Lung (tissue), 12 donors: ENCODE measurements around the gene ATP5MC2. TPM values are rescaled to one million over a fixed set of nuclear protein-coding genes. Genes with fewer than 3 reads are reported as not detected.

Experiments
- ATAC-seq: fragments of 200-7000 bp; cut with Tn5 transposase; one replicate; pipeline ENCODE4 v1.9.1; 2020; ENCODE audit warnings: moderate number of reproducible peaks; ENCODE audit not compliant: insufficient read depth, low FRiP score
- DNase-seq, 3 donors: peaks; one replicate each; pipeline ENCODE4 v3.0.0-alpha.2; 2013 to 2017
- H3K27ac ChIP-seq, 2 donors: one replicate each; pipeline ENCODE4 v1.5.1; 2013; ENCODE audit warnings: mild to moderate bottlenecking in 2 of 2, moderate library complexity in 2 of 2, control low read depth in 1 of 2, inconsistent platforms in 1 of 2, low read depth in 1 of 2, low read length in 1 of 2
- H3K27me3 ChIP-seq, 3 donors: one replicate each; pipeline ENCODE4 v1.5.1; 2013; ENCODE audit warnings: low read length in 2 of 3; ENCODE audit not compliant: control insufficient read depth in 3 of 3, insufficient read depth in 3 of 3
- H3K36me3 ChIP-seq, 4 donors: one replicate each; pipeline ENCODE4 v1.5.1; 2013; ENCODE audit warnings: low read length in 4 of 4, mild to moderate bottlenecking in 1 of 4, moderate library complexity in 1 of 4; ENCODE audit not compliant: control insufficient read depth in 4 of 4, insufficient read depth in 4 of 4
- H3K4me1 ChIP-seq, 5 donors: one replicate each; pipeline ENCODE4 v1.5.1; 2013; ENCODE audit warnings: low read length in 5 of 5, mild to moderate bottlenecking in 2 of 5, moderate library complexity in 1 of 5; ENCODE audit not compliant: control insufficient read depth in 5 of 5, insufficient read depth in 5 of 5
- H3K4me3 ChIP-seq: one replicate; pipeline ENCODE4 v1.5.1; 2013; ENCODE audit warnings: mild to moderate bottlenecking, control low read depth, moderate library complexity
- H3K9ac ChIP-seq, 2 donors: one replicate each; pipeline ENCODE4 v1.5.1; 2013; ENCODE audit warnings: low read length in 2 of 2, control low read depth in 1 of 2; ENCODE audit not compliant: insufficient read depth in 1 of 2
- H3K9me3 ChIP-seq, 4 donors: one replicate each; pipeline ENCODE4 v1.5.1; 2013; ENCODE audit warnings: low read length in 3 of 4, mild to moderate bottlenecking in 1 of 4, moderate library complexity in 1 of 4; ENCODE audit not compliant: control insufficient read depth in 4 of 4, insufficient read depth in 3 of 4
- WGBS, 2 donors: extraction: QIAGEN DNeasy Blood & Tissue Kit; methylation state at CpG; one replicate each; pipeline ENCODE4 v1.1.7; 2013; 5-methylcytosine and 5-hydroxymethylcytosine counted together
- polyA plus RNA-seq, 2 donors: library from polyadenylated mRNA; stranded (reverse); fragments of 200-250 nt; gene quantifications; one replicate each; pipeline ENCODE4 v1.2.1, GENCODE V29; 2013
- total RNA-seq, 2 donors: library from RNA; depleted of rRNA in 1 of 2; stranded (reverse); fragments of >200 nt in 1 of 2; gene quantifications; one replicate each; pipeline ENCODE4 v1.2.1, GENCODE V29; 2014 to 2021
- TF ChIP-seq, protein P1 (sequence below): IDR thresholded peaks from 2 replicates; pipeline ENCODE4 v1.5.1; 2012; ENCODE audit warnings: mild to moderate bottlenecking; ENCODE audit errors: control extremely low read depth, extremely low read depth
- donor health status: control.
- donor health status: control.
- donor health status: Bipolar disorder and iron deficiency.
- donor health status: healthy.
- donor health status: DM: yes; HTN: yes; CAD: no.

Gene ATP5MC2
- total and polyA plus RNA-seq, 4 donors, result 143 to 582 (median 320) TPM

GRCh38 chr12:53645165-53645564, 30.7 kb downstream of the ATP5MC2 start:
- ATAC-seq (no peak), DNase-seq (no peak)
- Histone ChIP-seq H3K4me3 (no peak overlapping the region), H3K9me3 (no peaks in the 10 kb centered on the region), H3K27me3 (no peaks in the 10 kb centered on the region), H3K27ac (no peak overlapping the region), H3K9ac (no peak overlapping the region), H3K36me3 (no peaks in the 10 kb centered on the region), H3K4me1 (no peaks in the 10 kb centered on the region)
- TF ChIP-seq, protein P1, sequence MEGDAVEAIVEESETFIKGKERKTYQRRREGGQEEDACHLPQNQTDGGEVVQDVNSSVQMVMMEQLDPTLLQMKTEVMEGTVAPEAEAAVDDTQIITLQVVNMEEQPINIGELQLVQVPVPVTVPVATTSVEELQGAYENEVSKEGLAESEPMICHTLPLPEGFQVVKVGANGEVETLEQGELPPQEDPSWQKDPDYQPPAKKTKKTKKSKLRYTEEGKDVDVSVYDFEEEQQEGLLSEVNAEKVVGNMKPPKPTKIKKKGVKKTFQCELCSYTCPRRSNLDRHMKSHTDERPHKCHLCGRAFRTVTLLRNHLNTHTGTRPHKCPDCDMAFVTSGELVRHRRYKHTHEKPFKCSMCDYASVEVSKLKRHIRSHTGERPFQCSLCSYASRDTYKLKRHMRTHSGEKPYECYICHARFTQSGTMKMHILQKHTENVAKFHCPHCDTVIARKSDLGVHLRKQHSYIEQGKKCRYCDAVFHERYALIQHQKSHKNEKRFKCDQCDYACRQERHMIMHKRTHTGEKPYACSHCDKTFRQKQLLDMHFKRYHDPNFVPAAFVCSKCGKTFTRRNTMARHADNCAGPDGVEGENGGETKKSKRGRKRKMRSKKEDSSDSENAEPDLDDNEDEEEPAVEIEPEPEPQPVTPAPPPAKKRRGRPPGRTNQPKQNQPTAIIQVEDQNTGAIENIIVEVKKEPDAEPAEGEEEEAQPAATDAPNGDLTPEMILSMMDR, result no peak
- WGBS, 2 donors, result 59 to 95% methylated on average over 3 of the region's 3 CpGs

DNA sequence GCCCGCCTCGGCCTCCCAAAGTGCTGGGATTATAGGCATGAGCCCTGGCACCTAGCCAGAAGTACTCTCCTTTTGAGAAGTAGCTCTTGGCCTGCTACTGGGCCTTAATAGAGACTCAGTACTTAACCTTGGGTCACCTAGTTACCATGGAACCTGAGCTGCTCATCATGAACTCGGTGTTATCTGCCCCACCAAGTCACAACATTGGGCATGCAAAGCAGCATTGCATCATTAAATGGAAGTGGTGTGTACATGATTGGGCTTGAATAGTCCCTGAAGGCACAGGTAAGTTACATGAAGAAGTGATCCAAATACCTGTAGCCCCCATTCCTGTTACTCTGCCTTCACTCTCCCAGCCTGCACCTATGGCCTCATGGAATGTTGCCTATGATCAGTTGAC, 31.8 kb downstream of the ATP5MC2 start:
- Histone ChIP-seq H3K36me3 (no peaks in the 10 kb centered on the region), H3K4me1 (no peaks in the 10 kb centered on the region), H3K9ac (no peak overlapping the region), H3K27ac (no peak overlapping the region), H3K27me3 (no peaks in the 10 kb centered on the region), H3K9me3 (no peaks in the 10 kb centered on the region), H3K4me3 (no peak overlapping the region)
- ATAC-seq (no peak), DNase-seq (no peak)
- WGBS, 2 donors, result 92 to 97% methylated on average over 3 of the region's 3 CpGs
- TF ChIP-seq, protein P1, result no peak

- Histone ChIP-seq H3K9me3 (no peaks in the 10 kb centered on the region), H3K27me3 (no peaks in the 10 kb centered on the region), H3K9ac (no peak overlapping the region), H3K4me1 (no peaks in the 10 kb centered on the region), H3K36me3 (no peaks in the 10 kb centered on the region), H3K27ac (no peak overlapping the region), H3K4me3 (no peak overlapping the region)
- DNase-seq, result no peak
- 53 to 76% methylated on average over 5 of the region's 5 CpGs for WGBS, 2 donors
- no peak for ATAC-seq
- TF ChIP-seq, protein P1, result no peak
Measured at GRCh38 chr12:53643232-53643979, 32.5 kb downstream of the ATP5MC2 start.

DNA sequence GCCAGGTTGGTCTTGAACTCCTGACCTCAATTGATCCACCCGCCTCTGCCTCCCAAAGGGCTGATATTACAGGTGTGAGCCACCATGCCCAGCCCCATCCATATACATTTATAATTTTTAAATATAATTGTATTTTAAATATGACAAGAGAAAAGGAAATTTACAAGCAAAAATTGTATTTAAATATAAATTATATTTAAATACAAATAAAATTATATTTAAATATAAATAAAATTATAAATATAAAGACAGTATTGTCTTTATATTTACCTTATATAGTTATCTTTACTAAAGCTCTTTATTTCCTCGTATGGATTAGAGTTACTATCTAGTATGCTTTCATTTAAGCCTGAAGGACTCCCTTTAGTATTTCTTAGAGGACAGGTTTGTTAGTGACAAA, 37.8 kb downstream of the ATP5MC2 start:
- ATAC-seq (no peak), DNase-seq (no peak)
- TF ChIP-seq, protein P1, result no peak
- Histone ChIP-seq H3K36me3 (no peaks in the 10 kb centered on the region), H3K9ac (no peak overlapping the region), H3K27ac (no peak overlapping the region), H3K27me3 (no peaks in the 10 kb centered on the region), H3K4me1 (no peaks in the 10 kb centered on the region), H3K4me3 (no peak overlapping the region), H3K9me3 (no peaks in the 10 kb centered on the region)
- 93 to 98% methylated on average over 2 of the region's 2 CpGs for WGBS, 2 donors
